Measurements from ENCODE around the gene TAF5. TPM values are rescaled to one million over a fixed set of nuclear protein-coding genes. Genes with fewer than 3 reads are reported as not detected.
"Not testable (repeated sequence)": the region's sequence is repeated elsewhere in the genome, so short reads cannot be mapped to it uniquely, and the experiment has no call there.

The TAF5 gene
- total RNA-seq, 1 donor from 2014 or later = 11.5 TPM

- TF ChIP-seq, protein P1, sequence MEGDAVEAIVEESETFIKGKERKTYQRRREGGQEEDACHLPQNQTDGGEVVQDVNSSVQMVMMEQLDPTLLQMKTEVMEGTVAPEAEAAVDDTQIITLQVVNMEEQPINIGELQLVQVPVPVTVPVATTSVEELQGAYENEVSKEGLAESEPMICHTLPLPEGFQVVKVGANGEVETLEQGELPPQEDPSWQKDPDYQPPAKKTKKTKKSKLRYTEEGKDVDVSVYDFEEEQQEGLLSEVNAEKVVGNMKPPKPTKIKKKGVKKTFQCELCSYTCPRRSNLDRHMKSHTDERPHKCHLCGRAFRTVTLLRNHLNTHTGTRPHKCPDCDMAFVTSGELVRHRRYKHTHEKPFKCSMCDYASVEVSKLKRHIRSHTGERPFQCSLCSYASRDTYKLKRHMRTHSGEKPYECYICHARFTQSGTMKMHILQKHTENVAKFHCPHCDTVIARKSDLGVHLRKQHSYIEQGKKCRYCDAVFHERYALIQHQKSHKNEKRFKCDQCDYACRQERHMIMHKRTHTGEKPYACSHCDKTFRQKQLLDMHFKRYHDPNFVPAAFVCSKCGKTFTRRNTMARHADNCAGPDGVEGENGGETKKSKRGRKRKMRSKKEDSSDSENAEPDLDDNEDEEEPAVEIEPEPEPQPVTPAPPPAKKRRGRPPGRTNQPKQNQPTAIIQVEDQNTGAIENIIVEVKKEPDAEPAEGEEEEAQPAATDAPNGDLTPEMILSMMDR (conservative IDR thresholded peaks at IDR 0.05) = no peak
- H3K36me3 Mint-ChIP-seq (ENCODE audit: low read depth) = no peaks in the 10 kb centered on the region
- H3K4me1 Mint-ChIP-seq = peaks cover 15% of the 10 kb centered on the region
- no peaks in the 10 kb centered on the region for H3K9me3 Mint-ChIP-seq
- DNase-seq (ENCODE audit: low read depth, low spot score) = no peak
- H3K27me3 Mint-ChIP-seq (ENCODE audit: low read depth) = no peaks in the 10 kb centered on the region
- H3K27ac Mint-ChIP-seq (ENCODE audit: unreplicated experiment) = no peak overlapping the region
- peak overlapping the region; percentile 89 for H3K4me3 Mint-ChIP-seq
Observed at GRCh38 chr10:103350175-103350516, 17.6 kb upstream of the TAF5 start.

DNA sequence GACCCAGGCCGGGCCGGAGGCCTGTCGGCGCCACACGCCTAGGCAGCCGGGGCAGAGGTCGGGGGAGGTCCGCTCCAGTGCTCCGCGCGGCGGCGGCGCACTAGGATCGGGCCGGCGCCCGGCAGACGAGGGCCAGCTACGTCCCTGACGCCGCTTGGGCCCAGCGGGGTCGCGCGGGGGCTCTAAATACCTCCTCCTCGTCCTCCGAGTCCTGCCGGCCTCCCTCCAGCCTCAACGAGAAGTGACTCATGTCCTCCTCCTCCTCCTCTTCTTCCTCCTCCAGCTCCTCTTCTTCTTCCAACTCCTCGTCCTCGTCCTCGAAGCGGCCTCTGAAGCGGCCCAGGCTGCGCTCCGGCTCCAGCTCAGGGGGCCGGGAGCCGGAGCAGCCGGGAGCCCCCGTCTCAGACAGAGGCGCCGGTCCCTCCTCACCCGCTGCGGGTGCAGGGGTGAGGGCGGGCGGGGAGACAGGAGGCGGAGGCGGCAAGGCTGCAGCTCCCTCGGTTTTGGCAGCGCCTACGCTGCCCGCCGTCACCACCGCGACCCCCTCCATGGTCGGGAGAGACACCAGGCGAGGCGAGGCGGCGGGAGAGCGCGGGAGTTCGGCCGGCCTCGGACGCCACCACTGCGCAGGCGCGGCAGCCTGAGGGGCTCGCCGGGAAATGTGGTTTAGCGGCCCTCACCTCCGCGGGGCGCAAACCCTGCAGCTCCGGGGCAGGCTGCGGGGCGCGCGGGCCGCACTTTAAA, 17.1 kb upstream of the TAF5 start, which contains the start of gene PCGF6:
TSS of gene PCGF6 (minus strand) at position 624 of the 744 bp plus-strand sequence. CDS start at position 550, 74 bp downstream.
- Mint-ChIP-seq H3K9me3 (no peaks in the 10 kb centered on the region), H3K4me3 (peak within 1 kb of the TSS; percentile 89), H3K27me3 (ENCODE audit: low read depth) (no peaks in the 10 kb centered on the region), H3K27ac (ENCODE audit: unreplicated experiment) (peak within 1 kb of the TSS; percentile 98), H3K4me1 (peaks cover 15% of the 10 kb centered on the region), H3K36me3 (ENCODE audit: low read depth) (no peaks in the 10 kb centered on the region)
- peak; percentile 90 for DNase-seq (ENCODE audit: low read depth, low spot score)
- TF ChIP-seq, protein P1 (conservative IDR thresholded peaks at IDR 0.05) = peak; percentile 24

GRCh38 chr10:103353281-103353680, 14.5 kb upstream of the TAF5 start:
- no peak for DNase-seq (ENCODE audit: low read depth, low spot score)
- Mint-ChIP-seq H3K4me3 (peak overlapping the region; percentile 44), H3K27me3 (ENCODE audit: low read depth) (no peaks in the 10 kb centered on the region), H3K9me3 (no peaks in the 10 kb centered on the region), H3K27ac (ENCODE audit: unreplicated experiment) (no peak overlapping the region), H3K4me1 (peaks cover 15% of the 10 kb centered on the region), H3K36me3 (ENCODE audit: low read depth) (no peaks in the 10 kb centered on the region)
- TF ChIP-seq, protein P1 (conservative IDR thresholded peaks at IDR 0.05) = no peak

GRCh38 chr10:103354567-103354966, 13.2 kb upstream of the TAF5 start:
- not testable (repeated sequence) for H3K4me3 Mint-ChIP-seq; H3K4me1 Mint-ChIP-seq; H3K9me3 Mint-ChIP-seq; H3K36me3 Mint-ChIP-seq (ENCODE audit: low read depth); DNase-seq (ENCODE audit: low read depth, low spot score); H3K27ac Mint-ChIP-seq (ENCODE audit: unreplicated experiment); H3K27me3 Mint-ChIP-seq (ENCODE audit: low read depth)

DNA sequence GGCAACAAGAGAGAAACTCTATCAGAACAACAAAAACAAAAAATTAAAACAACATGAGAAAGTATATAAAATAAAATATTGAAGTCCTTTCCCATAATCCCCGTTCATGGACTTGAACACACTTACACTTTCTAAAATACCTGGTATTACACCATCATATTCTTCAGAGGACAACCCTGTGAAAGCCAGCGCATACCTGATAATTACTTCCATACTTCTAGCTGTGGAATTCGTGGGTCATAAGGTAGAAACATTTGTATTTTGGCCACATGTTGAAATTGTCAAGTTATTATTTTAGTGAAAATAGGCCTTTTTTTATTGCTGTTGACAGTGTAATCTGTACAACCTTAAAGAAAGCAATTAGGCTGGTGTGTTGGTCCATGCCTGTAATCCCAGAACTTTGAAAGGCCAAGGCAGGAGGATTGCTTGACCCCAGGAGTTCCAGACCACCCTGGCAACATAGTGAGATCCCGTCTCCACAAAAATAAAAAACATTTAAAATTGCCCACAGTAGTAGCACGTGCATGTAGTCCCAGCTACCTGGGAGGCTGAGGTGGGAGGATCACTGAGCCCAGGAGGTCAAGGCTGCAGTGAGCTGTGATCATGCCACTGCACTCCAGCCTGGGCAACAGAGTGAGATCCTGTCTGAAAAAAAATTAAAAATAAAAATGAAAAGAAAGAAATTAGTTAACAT, 11.7 kb upstream of the TAF5 start:
- Mint-ChIP-seq H3K27ac (ENCODE audit: unreplicated experiment) (no peak overlapping the region), H3K36me3 (ENCODE audit: low read depth) (no peaks in the 10 kb centered on the region), H3K4me3 (no peak overlapping the region)

DNA sequence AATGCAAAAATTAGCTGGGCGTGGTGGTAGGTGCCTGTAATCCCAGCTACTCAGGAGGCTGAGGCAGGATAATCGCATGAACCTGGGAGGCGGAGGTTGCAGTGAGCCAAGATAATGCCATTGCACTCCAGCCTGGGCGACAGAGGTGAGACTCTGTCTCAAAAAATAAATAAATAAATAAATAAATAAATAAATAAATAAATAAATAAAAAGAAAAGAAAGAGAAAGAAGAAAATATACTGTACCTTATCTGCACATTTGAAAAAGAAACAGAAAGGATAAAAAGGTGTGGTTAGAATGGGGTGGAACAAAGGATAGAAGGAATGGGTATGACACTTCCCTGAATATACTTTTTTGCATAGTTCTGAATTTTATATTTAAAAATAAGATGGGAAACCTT, 8.3 kb upstream of the TAF5 start:
- not testable (repeated sequence) for H3K27me3 Mint-ChIP-seq (ENCODE audit: low read depth); H3K36me3 Mint-ChIP-seq (ENCODE audit: low read depth); H3K4me3 Mint-ChIP-seq; DNase-seq (ENCODE audit: low read depth, low spot score); H3K4me1 Mint-ChIP-seq; H3K9me3 Mint-ChIP-seq; H3K27ac Mint-ChIP-seq (ENCODE audit: unreplicated experiment)

More for the DNA sequence above, 11.7 kb upstream of the TAF5 start:
- H3K9me3 Mint-ChIP-seq = no peaks in the 10 kb centered on the region
- TF ChIP-seq, protein P1 (conservative IDR thresholded peaks at IDR 0.05) = no peak
- DNase-seq (ENCODE audit: low read depth, low spot score) = no peak
- peaks cover under 1% of the 10 kb centered on the region for H3K27me3 Mint-ChIP-seq (ENCODE audit: low read depth)
- peaks cover 3% of the 10 kb centered on the region for H3K4me1 Mint-ChIP-seq

DNA sequence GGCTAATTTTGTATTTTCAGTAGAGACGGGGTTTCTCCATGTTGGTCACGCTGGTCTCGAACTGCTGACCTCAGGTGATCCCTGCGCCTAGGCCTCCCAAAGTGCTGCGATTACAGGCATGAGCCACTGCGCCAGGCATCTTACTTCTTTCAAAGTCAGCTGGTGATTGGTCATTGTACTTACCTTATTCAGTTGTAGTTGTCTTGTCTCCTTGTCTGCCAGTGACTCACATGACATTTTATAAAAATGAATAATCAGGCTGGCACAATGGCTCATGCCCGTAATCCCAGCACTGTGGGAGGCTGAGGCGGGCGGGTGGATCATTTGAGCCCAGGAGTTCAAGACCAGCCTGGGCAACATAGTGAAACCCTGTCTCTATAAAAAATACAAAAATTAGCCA, 7.0 kb upstream of the TAF5 start:
- DNase-seq (ENCODE audit: low read depth, low spot score); H3K4me1 Mint-ChIP-seq; H3K27ac Mint-ChIP-seq (ENCODE audit: unreplicated experiment); H3K36me3 Mint-ChIP-seq (ENCODE audit: low read depth); H3K9me3 Mint-ChIP-seq; H3K27me3 Mint-ChIP-seq (ENCODE audit: low read depth); H3K4me3 Mint-ChIP-seq: not testable (repeated sequence)

Data from neural crest cell (in vitro differentiated cells).